Activated T-cell treated with anti-CD3 and anti-CD28 coated beads, Interleukin-2, amount 50 U/mL, for 24 hours (primary cell): ENCODE measurements around the gene MTCH2.

Source experiments
- DNase-seq: peaks from one replicate; pipeline ENCODE4 v3.0.0-alpha.2; 2020
- H3K27ac Mint-ChIP-seq: 2 replicates; pipeline ENCODE4 v1.8.0; 2020; ENCODE audit warnings: mild to moderate bottlenecking, mixed read lengths
- H3K27me3 Mint-ChIP-seq: 2 replicates; pipeline ENCODE4 v1.8.0; 2020; ENCODE audit warnings: mixed read lengths
- H3K36me3 Mint-ChIP-seq: 2 replicates; pipeline ENCODE4 v1.8.0; 2020; ENCODE audit warnings: low read depth, mixed read lengths
- H3K4me1 Mint-ChIP-seq: 2 replicates; pipeline ENCODE4 v1.8.0; 2020; ENCODE audit warnings: low read depth, mixed read lengths
- H3K4me3 Mint-ChIP-seq: 2 replicates; pipeline ENCODE4 v1.8.0; 2020; ENCODE audit warnings: mild to moderate bottlenecking, moderate library complexity, mixed read lengths
- H3K9me3 Mint-ChIP-seq: 2 replicates; pipeline ENCODE4 v1.8.0; 2020; ENCODE audit warnings: mixed read lengths

Gene MTCH2

DNA sequence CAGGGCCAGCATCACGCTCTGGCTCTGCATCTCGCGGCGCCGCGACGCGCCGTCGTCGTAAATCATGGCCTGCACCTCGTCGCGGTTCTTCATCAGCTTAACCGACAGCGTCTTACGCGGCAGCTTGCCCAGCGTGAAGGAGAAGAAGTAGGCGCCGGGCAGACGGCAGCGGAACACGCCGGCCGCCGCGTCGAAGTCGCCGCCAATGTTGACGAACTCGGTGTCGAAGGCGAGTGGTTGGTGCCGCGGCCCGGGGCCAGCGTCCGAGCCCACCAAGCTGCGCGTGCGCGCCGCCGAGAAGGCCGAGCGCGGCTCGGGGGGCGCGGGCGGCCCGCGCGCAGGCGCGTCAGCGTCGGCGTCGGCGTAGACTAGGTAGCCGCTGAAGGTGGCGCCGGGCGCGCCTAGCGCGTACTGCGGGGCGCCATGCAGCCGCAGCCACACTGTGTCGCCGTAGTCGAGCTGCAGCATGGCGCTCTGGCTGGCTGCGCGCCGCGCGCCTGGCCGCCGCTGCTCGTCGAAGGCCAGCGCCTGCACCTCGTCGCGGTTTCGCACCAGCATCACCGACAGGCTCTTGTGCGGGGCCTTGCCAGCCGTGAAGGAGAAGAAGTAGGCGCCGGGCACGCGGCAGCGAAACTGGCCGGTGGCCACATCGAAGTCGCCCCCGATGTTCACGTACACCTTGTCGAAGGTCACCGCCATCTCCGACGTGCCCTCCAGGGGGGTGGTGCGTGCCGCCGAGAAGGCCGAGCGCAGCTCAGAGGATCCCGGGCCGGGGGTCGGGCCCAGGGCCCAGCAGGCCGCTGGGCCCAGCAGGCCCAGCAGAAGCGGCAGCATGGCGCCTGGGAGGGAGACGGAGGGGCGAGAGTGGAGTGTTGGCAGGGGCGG is 52.1 kb downstream of the MTCH2 start:
- Mint-ChIP-seq H3K27ac (no peak overlapping the region), H3K4me3 (no peak overlapping the region), H3K36me3 (peaks cover 16% of the 10 kb centered on the region), H3K9me3 (no peaks in the 10 kb centered on the region), H3K4me1 (peaks cover 7% of the 10 kb centered on the region), H3K27me3 (peaks cover 33% of the 10 kb centered on the region)
- DNase-seq, result no peak

GRCh38 chr11:47589584-47589976 is 52.8 kb downstream of the MTCH2 start:
- Mint-ChIP-seq H3K27me3 (peaks cover 26% of the 10 kb centered on the region), H3K4me3 (no peak overlapping the region), H3K27ac (no peak overlapping the region), H3K4me1 (peaks cover 7% of the 10 kb centered on the region), H3K36me3 (peaks cover 22% of the 10 kb centered on the region), H3K9me3 (no peaks in the 10 kb centered on the region)
- no peak for DNase-seq

GRCh38 chr11:47589118-47589517 is 53.2 kb downstream of the MTCH2 start:
- DNase-seq, result no peak
- no peaks in the 10 kb centered on the region for H3K9me3 Mint-ChIP-seq

DNA sequence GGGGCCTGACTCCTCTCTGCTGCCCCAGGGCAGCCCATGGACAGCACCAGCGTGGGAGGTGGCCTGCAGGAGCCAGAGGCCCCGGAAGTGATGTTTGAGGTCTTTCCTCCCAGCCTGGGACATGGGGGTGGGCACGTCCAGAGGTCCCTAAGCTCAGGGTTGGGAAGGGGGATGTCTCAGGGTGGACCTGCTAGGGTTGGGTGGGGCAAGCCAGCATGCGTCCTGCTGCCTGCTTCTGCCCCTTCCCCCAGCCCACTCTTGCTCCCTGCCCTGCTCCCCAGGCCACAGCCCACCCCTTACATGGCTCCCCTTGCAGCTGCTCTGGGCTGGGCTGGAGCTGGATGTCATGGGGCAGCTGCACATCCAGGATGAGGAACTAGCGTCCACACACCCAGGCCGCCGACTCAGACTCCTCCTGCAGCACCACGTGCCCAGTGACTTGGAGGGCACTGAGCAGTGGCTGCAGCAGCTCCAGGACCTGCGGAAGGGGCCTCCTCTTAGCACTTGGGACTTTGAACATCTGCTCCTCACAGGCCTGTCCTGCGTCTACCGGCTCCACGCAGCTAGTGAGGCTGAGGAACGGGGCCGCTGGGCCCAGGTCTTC is 54.5 kb downstream of the MTCH2 start:
- H3K4me3 Mint-ChIP-seq, result no peak overlapping the region
- H3K4me1 Mint-ChIP-seq, result no peaks in the 10 kb centered on the region
- peaks cover 40% of the 10 kb centered on the region for H3K36me3 Mint-ChIP-seq
- no peaks in the 10 kb centered on the region for H3K9me3 Mint-ChIP-seq
- H3K27me3 Mint-ChIP-seq, result peaks cover 11% of the 10 kb centered on the region
- no peak overlapping the region for H3K27ac Mint-ChIP-seq
- DNase-seq, result no peak

More at GRCh38 chr11:47589118-47589517, 53.2 kb downstream of the MTCH2 start:
- H3K4me3 Mint-ChIP-seq, result no peak overlapping the region
- H3K4me1 Mint-ChIP-seq, result peaks cover 7% of the 10 kb centered on the region
- H3K27ac Mint-ChIP-seq, result no peak overlapping the region
- H3K27me3 Mint-ChIP-seq, result peaks cover 23% of the 10 kb centered on the region
- H3K36me3 Mint-ChIP-seq, result peaks cover 27% of the 10 kb centered on the region

DNA sequence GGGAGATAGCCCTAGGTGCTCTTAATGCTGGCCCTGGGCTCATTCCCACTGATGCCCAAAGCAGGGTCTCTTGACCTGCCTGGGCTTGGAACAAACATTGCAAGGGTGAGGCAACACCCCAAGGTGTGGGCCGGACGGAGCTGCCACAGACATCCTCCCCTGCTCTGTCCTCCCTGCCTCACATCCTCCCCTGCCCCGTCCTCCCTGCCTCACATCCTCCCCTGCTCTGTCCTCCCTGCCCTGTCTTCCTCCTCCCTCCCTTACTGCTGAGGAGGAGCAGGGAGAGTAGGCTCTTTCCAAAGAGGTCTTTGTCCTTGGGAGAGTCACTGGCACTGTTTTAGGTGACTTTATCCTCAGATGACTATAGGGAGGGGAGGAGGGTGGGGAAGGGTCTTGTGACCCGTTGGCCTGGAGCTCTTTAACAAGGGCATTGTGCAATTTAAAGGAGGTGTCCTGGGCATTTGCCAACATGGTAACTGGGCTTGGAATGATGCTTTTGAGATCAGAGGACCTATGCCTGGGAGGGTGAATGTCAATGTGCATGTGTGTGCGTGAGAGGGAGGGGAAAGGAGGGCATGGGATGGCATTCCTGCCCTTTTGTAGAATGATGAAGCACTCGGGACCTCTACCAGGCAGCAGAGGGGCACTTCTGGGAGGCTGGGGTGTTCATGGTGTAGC is 55.2 kb downstream of the MTCH2 start:
- peaks cover 2% of the 10 kb centered on the region for H3K4me1 Mint-ChIP-seq
- peaks cover 5% of the 10 kb centered on the region for H3K27me3 Mint-ChIP-seq
- H3K27ac Mint-ChIP-seq, result no peak overlapping the region
- H3K36me3 Mint-ChIP-seq, result peaks cover 46% of the 10 kb centered on the region
- no peak overlapping the region for H3K4me3 Mint-ChIP-seq
- H3K9me3 Mint-ChIP-seq, result no peaks in the 10 kb centered on the region
- no peak for DNase-seq

GRCh38 chr11:47586098-47586855 is 56.1 kb downstream of the MTCH2 start, which contains the start of gene FAM180B:
Gene FAM180B (plus strand): TSS chr11:47586678. CDS start chr11:47586769, 91 bp downstream.
- DNase-seq, result no peak
- Mint-ChIP-seq H3K36me3 (peaks cover 55% of the 10 kb centered on the region), H3K9me3 (no peaks in the 10 kb centered on the region), H3K27ac (no peak within 1 kb of the TSS), H3K4me1 (peaks cover 4% of the 10 kb centered on the region), H3K4me3 (no peak within 1 kb of the TSS), H3K27me3 (no peaks in the 10 kb centered on the region)

- no peaks in the 10 kb centered on the region for H3K27me3 Mint-ChIP-seq
- peaks cover 20% of the 10 kb centered on the region for H3K4me1 Mint-ChIP-seq
- H3K36me3 Mint-ChIP-seq, result peaks cover 78% of the 10 kb centered on the region
- H3K9me3 Mint-ChIP-seq, result no peaks in the 10 kb centered on the region
- DNase-seq, result no peak
- H3K27ac Mint-ChIP-seq, result no peak overlapping the region
- H3K4me3 Mint-ChIP-seq, result no peak overlapping the region
Measured at GRCh38 chr11:47583844-47584243, 58.5 kb downstream of the MTCH2 start.

DNA sequence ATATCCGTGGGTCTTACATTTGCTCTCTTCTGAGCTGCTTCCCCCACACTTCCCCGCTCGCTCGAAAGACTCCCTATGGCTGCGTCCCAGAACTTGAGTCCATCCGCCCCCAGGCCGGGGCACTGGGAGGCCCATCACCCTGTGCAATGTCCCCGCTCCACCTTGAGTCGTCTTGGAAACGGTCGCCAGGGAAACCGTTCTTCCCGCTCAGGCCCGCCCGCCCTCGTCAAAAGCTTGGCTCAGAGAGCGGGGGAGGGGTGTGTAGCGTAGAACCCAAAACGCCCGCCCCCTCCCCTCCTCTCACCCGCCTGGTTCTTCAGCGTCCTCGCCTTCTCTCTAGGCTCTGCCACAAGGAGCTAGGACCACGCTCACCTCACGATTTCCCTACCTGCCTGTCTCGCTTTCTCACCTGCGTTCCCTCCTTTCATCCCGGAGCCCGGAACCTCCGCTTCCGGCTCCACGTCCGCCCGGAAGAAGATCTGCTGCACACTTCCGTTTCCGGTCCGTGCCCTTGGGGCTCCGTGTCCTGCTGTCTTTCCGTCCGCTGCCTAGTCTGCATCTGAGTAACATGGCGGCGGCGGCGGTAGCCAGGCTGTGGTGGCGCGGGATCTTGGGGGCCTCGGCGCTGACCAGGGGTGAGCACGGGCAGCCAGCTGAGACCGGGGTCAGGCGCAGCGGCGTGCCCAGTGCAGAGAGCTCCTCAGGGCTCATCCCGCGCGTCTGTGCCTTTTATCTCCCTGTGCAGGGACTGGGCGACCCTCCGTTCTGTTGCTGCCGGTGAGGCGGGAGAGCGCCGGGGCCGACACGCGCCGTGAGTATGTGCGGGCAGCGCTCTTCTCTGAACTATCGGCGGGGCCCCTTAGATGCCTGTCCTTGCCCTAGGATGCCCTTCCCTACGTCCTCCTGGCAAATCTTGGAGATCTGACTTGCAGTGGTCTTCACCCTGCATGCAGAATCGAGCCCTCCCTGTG is 63.5 kb downstream of the MTCH2 start, which contains the start of the genes KBTBD4 and NDUFS3:
KBTBD4 (minus strand) TSS at position 447 of the 971 bp plus-strand sequence; CDS start at position 428, 19 bp downstream.
NDUFS3 (plus strand) TSS at position 551 of the 971 bp plus-strand sequence; CDS start at position 569, 18 bp downstream.
- Mint-ChIP-seq H3K4me1 (peaks cover 41% of the 10 kb centered on the region), H3K36me3 (peaks cover 99% of the 10 kb centered on the region), H3K27me3 (no peaks in the 10 kb centered on the region), H3K4me3 (peak within 1 kb of the TSS; percentile 93), H3K9me3 (no peaks in the 10 kb centered on the region), H3K27ac (peak within 1 kb of the TSS; percentile 99)
- DNase-seq, result peak; percentile 95

DNA sequence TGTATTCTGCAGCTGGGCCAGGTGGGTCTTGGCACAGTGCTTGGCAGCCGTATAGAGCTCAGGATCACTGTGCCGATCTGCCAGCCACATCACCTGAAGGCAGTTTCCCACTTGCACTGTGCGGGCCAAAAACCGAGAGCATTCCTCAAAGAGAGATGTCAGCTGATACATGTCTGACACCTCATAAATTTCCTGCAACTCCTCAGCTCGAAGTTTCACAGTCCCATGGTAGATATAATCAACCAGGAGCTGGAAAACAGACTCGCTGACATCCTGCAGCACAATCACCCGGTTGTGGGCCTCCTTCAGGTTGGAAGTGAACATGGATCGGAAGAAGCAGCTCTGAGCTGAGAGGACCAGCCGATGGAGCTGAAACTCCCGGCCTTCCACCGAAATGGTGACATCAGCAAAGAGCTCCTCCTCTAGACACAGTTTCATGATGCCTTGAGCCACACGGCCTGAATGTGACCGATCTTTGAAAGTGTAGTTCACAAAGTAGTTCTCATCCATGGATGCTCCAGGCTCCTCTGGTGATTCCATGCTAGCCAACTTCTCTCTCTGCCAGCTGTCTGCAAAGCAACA is 64.8 kb downstream of the MTCH2 start:
- Mint-ChIP-seq H3K9me3 (no peaks in the 10 kb centered on the region), H3K27me3 (no peaks in the 10 kb centered on the region), H3K36me3 (peaks cover 99% of the 10 kb centered on the region), H3K27ac (peak overlapping the region; percentile 99), H3K4me3 (peak overlapping the region; percentile 93), H3K4me1 (peaks cover 44% of the 10 kb centered on the region)
- no peak for DNase-seq

- no peaks in the 10 kb centered on the region for H3K27me3 Mint-ChIP-seq
- H3K27ac Mint-ChIP-seq, result peak overlapping the region; percentile 18
- peaks cover 35% of the 10 kb centered on the region for H3K4me1 Mint-ChIP-seq
- peaks cover 99% of the 10 kb centered on the region for H3K36me3 Mint-ChIP-seq
- no peak for DNase-seq
- no peaks in the 10 kb centered on the region for H3K9me3 Mint-ChIP-seq
- H3K4me3 Mint-ChIP-seq, result no peak overlapping the region
Measured at GRCh38 chr11:47573321-47573720, 69.0 kb downstream of the MTCH2 start.

DNA sequence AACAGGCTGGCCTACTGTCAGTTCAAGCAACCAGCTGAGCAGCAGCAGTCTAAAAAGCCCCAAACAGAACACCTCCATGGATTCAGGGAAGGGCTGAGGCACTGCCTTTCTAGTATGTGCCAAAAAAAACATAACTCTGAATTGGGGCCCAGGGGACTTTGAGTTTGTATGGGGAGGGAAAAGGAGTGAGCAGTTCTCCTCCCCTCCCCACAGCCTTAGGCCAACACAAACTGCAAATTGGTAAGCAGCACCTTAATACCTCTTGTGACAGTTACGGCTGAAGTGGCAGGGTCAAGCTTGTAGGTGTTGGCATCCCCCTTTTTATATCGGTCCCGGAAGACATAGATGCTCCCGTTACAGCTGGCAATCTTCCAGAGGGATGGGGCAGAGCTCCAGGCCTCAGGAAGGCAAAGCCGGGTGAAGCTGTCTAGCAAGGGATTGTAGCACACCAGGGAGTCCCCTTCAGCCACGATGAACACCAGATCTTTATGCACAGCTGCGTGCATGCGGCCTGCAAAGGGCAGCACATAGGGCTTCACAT is 69.6 kb downstream of the MTCH2 start:
- no peak for DNase-seq
- H3K27ac Mint-ChIP-seq, result peak overlapping the region; percentile 69
- no peak overlapping the region for H3K4me3 Mint-ChIP-seq
- H3K36me3 Mint-ChIP-seq, result peaks cover 97% of the 10 kb centered on the region
- H3K4me1 Mint-ChIP-seq, result peaks cover 31% of the 10 kb centered on the region
- H3K27me3 Mint-ChIP-seq, result no peaks in the 10 kb centered on the region
- H3K9me3 Mint-ChIP-seq, result no peaks in the 10 kb centered on the region

GRCh38 chr11:47571895-47572294 is 70.5 kb downstream of the MTCH2 start:
- Mint-ChIP-seq H3K27ac (peak overlapping the region; percentile 69), H3K9me3 (no peaks in the 10 kb centered on the region), H3K4me3 (no peak overlapping the region), H3K27me3 (no peaks in the 10 kb centered on the region), H3K36me3 (peaks cover 88% of the 10 kb centered on the region), H3K4me1 (peaks cover 23% of the 10 kb centered on the region)
- DNase-seq, result no peak

DNA sequence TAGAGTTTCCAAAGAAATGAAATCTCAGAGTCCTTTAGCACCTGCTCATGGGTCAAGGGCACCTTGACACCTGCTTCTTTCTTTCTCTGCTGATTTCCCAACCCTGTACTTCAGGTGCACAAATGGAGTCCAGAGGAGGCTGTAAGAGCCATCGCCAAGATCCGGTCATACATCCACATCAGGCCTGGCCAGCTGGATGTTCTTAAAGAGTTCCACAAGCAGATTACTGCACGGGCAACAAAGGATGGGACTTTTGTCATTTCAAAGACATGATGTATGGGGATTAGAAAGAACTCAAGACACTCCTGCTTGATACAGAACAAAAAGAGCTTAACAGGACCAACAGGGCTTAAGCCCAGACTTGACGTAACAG is 71.0 kb downstream of the MTCH2 start:
- no peak for DNase-seq
- H3K4me3 Mint-ChIP-seq, result no peak overlapping the region
- H3K9me3 Mint-ChIP-seq, result no peaks in the 10 kb centered on the region
- peaks cover 26% of the 10 kb centered on the region for H3K4me1 Mint-ChIP-seq
- H3K36me3 Mint-ChIP-seq, result peaks cover 88% of the 10 kb centered on the region
- H3K27me3 Mint-ChIP-seq, result no peaks in the 10 kb centered on the region
- peak overlapping the region; percentile 88 for H3K27ac Mint-ChIP-seq
